A549 (cell line): ENCODE results near the gene RTP5. TPM values are rescaled to one million over a fixed set of nuclear protein-coding genes. Genes with fewer than 3 reads are reported as not detected.
A peak's percentile ranks its signal among the peaks of the same experiment; 100 is the strongest.
"Not testable (repeated sequence)": the region's sequence is repeated elsewhere in the genome, so short reads cannot be mapped to it uniquely, and the experiment has no call there.

Source experiments
- ATAC-seq, 2 experiments: fragments of 200-7000 bp in 1 of 2; fragments of >200 bp in 1 of 2; cut with Nextera tagmentation in 1 of 2; cut with Tn5 transposase in 1 of 2; 3 replicates each; pipeline versions ENCODE4 v1.8.0 to v1.9.1; 2018 to 2020; ENCODE audit warnings: mild to moderate bottlenecking in 1 of 2, moderate library complexity in 1 of 2
- CTCF ChIA-PET: fragments of 300-600 bp; sonication (Branson Sonifier 250); formaldehyde crosslinking; extraction: SDS; loops from one replicate; lab custom pipeline; 2021; ENCODE audit warnings: antibody characterized with exemption, inconsistent platforms; lab: Yijun Ruan, JAX
- POLR2A ChIA-PET: fragments of 350-600 bp; formaldehyde crosslinking; extraction: SDS; loops from one replicate; lab custom pipeline; 2021; ENCODE audit warnings: antibody characterized with exemption, inconsistent platforms; lab: Yijun Ruan, JAX
- DNase-seq, 2 experiments: peaks; one replicate each; pipeline versions ENCODE4 v3.0.0 to v3.0.0-alpha.2; 2011 to 2016; ENCODE audit warnings: low read depth in 1 of 2, low spot score in 1 of 2
- FAIRE-seq: peaks from 2 replicates; lab custom pipeline; 2011; peaks lifted over from hg19 to GRCh38; lab: Jason Lieb, UNC
- H3K27ac ChIP-seq, 2 experiments: fragments of >200 bp; sonication (Bioruptor Twin); formaldehyde crosslinking; 3 replicates each; pipeline ENCODE4 v1.5.1; 2016 to 2017
- H3K4me1 ChIP-seq: fragments of >200 bp; sonication (Bioruptor Twin); formaldehyde crosslinking; 3 replicates; pipeline ENCODE4 v1.6.1; 2016
- H3K4me2 ChIP-seq: fragments of >200 bp; sonication (Bioruptor Twin); formaldehyde crosslinking; 3 replicates; pipeline ENCODE4 v1.6.1; 2016
- H3K4me3 ChIP-seq: fragments of >200 bp; sonication (Bioruptor Twin); formaldehyde crosslinking; 3 replicates; pipeline ENCODE4 v1.5.1; 2016
- H3K9me3 ChIP-seq: fragments of >200 bp; sonication (Bioruptor Twin); formaldehyde crosslinking; 3 replicates; pipeline ENCODE4 v1.6.1; 2016
- CBX8 ChIP-seq: fragments of 200-600 bp; sonication (generic); IDR thresholded peaks from 2 replicates; pipeline ENCODE4 v1.6.1; 2016
- CEBPB ChIP-seq, 2 experiments: fragments of >200 bp in 1 of 2; sonication (Bioruptor Twin) in 1 of 2; formaldehyde crosslinking in 1 of 2; IDR thresholded peaks; 2 replicates each; pipeline ENCODE4 v1.6.1; 2012 to 2016
- CHD2 ChIP-seq: fragments of 150-350 bp; IDR thresholded peaks from 2 replicates; pipeline ENCODE4 v1.6.1; 2014; ENCODE audit warnings: low read length; ENCODE audit not compliant: partially characterized antibody
- CHD4 ChIP-seq: fragments of 200-600 bp; sonication (generic); IDR thresholded peaks from 2 replicates; pipeline ENCODE4 v1.6.1; 2016; ENCODE audit warnings: antibody characterized with exemption, mild to moderate bottlenecking, borderline replicate concordance
- EHF ChIP-seq: fragments of 250-450 bp; sonication (Bioruptor Pico); IDR thresholded peaks from 2 replicates; pipeline ENCODE4 v1.5.0; 2020; ENCODE audit warnings: mild to moderate bottlenecking
- ELK1 ChIP-seq: fragments of 150-350 bp; IDR thresholded peaks from 2 replicates; pipeline ENCODE4 v1.6.1; 2014; ENCODE audit warnings: low read depth, mild to moderate bottlenecking, low read length
- ESRRA ChIP-seq: fragments of 150-350 bp; IDR thresholded peaks from 2 replicates; pipeline ENCODE4 v1.6.1; 2014; ENCODE audit warnings: mild to moderate bottlenecking, low read length, borderline replicate concordance
- HDAC2 ChIP-seq: fragments of 200-600 bp; sonication (generic); IDR thresholded peaks from 2 replicates; pipeline ENCODE4 v1.6.1; 2016
- JUN ChIP-seq, 2 experiments: fragments of >200 bp; sonication (Bioruptor Twin); formaldehyde crosslinking; IDR thresholded peaks; 2 replicates in 1 of 2; 3 replicates in 1 of 2; pipeline ENCODE4 v1.6.1; 2016 to 2017
- KDM1A ChIP-seq: fragments of 200-600 bp; sonication (generic); IDR thresholded peaks from 2 replicates; pipeline ENCODE4 v1.6.1; 2016; ENCODE audit warnings: low read depth, mild to moderate bottlenecking
- MAX ChIP-seq: IDR thresholded peaks from 2 replicates; pipeline ENCODE4 v1.6.1; 2012
- MAZ ChIP-seq: fragments of 150-350 bp; IDR thresholded peaks from 2 replicates; pipeline ENCODE4 v1.6.1; 2014; ENCODE audit warnings: antibody characterized with exemption, low read depth, low read length, borderline replicate concordance
- NR3C1 ChIP-seq: fragments of >200 bp; sonication (Bioruptor Twin); formaldehyde crosslinking; IDR thresholded peaks from 3 replicates; pipeline ENCODE4 v1.6.1; 2017
- POLR2A ChIP-seq: IDR thresholded peaks from 2 replicates; pipeline ENCODE4 v1.6.1; 2012; ENCODE audit warnings: mild to moderate bottlenecking, low read length
- RCOR1 ChIP-seq: fragments of 150-350 bp; IDR thresholded peaks from 2 replicates; pipeline ENCODE4 v1.6.1; 2014; ENCODE audit warnings: antibody characterized with exemption, low read length, low read depth
- RNF2 ChIP-seq: fragments of 200-600 bp; sonication (generic); IDR thresholded peaks from 2 replicates; pipeline ENCODE4 v1.6.1; 2016; ENCODE audit warnings: low read depth, mild to moderate bottlenecking, antibody characterized with exemption, moderate library complexity, borderline replicate concordance
- TFCP2L1 ChIP-seq: fragments of 250-450 bp; sonication (Bioruptor Pico); IDR thresholded peaks from 2 replicates; pipeline ENCODE4 v1.5.0; 2021; ENCODE audit warnings: mild to moderate bottlenecking
- ZC3H11A ChIP-seq: fragments of 450-650 bp; IDR thresholded peaks from 2 replicates; pipeline ENCODE4 v1.6.1; 2014; ENCODE audit warnings: antibody characterized with exemption, mild to moderate bottlenecking
- ZNF302 ChIP-seq: fragments of 250-450 bp; sonication (Bioruptor Pico); IDR thresholded peaks from 2 replicates; pipeline ENCODE4 v1.9.0; 2021; ENCODE audit warnings: inconsistent platforms, mild to moderate bottlenecking, moderate library complexity
- WGBS: methylation state at CpG from one replicate; pipeline ENCODE4 v1.1.6; 2017; ENCODE audit errors: missing lambda C conversion rate; 5-methylcytosine and 5-hydroxymethylcytosine counted together
- polyA plus RNA-seq, 4 experiments: library from polyadenylated mRNA; depleted of rRNA in 3 of 4; stranded (reverse); fragments of >200 nt; fragmentation: RNase III in 1 of 4; extraction: RNeasy Plus Mini Kit Qiagen cat#74134 plus additional on column Dnase treatment in 1 of 4; gene quantifications; 2 replicates in 3 of 4; 3 replicates in 1 of 4; pipeline ENCODE4 v1.2.3, GENCODE V29; 2011 to 2017
- TF ChIP-seq, protein P1 (sequence below): fragments of >200 bp; sonication (Bioruptor Twin); formaldehyde crosslinking; IDR thresholded peaks from 3 replicates; pipeline ENCODE4 v1.6.1; 2016
- TF ChIP-seq, protein P2 (sequence below): fragments of 450-650 bp; IDR thresholded peaks from 2 replicates; pipeline ENCODE4 v1.6.1; 2014; ENCODE audit warnings: antibody characterized with exemption

The RTP5 gene
- polyA plus RNA-seq, 2 of the 4 experiments (the other 2 are of a cell fraction), result not detected

DNA sequence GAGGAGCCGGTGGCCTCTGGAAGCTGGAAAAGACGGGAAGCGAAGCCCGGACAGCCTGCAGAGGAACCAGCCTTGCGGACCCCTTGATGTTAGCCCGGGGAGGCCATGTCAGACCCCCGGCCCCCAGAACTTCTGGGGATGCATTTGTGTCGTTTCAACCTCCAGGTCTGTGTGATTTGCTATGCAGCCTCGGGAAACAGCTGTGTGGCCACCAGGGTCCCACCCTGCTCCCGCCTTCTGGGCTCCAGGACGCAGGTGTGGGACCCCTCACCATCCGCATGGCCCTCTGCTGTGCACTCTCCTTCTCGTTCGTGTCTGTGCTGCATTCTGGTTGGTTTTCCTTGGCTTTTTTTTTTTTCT is 47.3 kb upstream of the RTP5 start:
- no peak overlapping the region for H3K4me3 ChIP-seq
- H3K4me2 ChIP-seq, result no peak overlapping the region
- TF ChIP-seq CEBPB (IDR thresholded peaks at IDR 0.05), result no peak
- no peak for TF ChIP-seq ZNF302 (CRISPR knock-in tag)
- TF ChIP-seq JUN (IDR thresholded peaks at IDR 0.05), result no peak
- TF ChIP-seq, protein P1, sequence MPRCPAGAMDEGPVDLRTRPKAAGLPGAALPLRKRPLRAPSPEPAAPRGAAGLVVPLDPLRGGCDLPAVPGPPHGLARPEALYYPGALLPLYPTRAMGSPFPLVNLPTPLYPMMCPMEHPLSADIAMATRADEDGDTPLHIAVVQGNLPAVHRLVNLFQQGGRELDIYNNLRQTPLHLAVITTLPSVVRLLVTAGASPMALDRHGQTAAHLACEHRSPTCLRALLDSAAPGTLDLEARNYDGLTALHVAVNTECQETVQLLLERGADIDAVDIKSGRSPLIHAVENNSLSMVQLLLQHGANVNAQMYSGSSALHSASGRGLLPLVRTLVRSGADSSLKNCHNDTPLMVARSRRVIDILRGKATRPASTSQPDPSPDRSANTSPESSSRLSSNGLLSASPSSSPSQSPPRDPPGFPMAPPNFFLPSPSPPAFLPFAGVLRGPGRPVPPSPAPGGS, result no peak
- no peak for TF ChIP-seq MAX
- TF ChIP-seq POLR2A, result no peak
- TF ChIP-seq, all 56 proteins: peak for 0
- ATAC-seq (no peak), DNase-seq (no peak), FAIRE-seq (no peak)
- Histone ChIP-seq H3K4me1 (no peaks in the 10 kb centered on the region), H3K27ac (no peak overlapping the region), H3K9me3 (peaks cover 14% of the 10 kb centered on the region)
- ChIA-PET CTCF (no interaction called here), POLR2A (no interaction called here)
- 57% methylated on average over 14 of the region's 14 CpGs for WGBS

DNA sequence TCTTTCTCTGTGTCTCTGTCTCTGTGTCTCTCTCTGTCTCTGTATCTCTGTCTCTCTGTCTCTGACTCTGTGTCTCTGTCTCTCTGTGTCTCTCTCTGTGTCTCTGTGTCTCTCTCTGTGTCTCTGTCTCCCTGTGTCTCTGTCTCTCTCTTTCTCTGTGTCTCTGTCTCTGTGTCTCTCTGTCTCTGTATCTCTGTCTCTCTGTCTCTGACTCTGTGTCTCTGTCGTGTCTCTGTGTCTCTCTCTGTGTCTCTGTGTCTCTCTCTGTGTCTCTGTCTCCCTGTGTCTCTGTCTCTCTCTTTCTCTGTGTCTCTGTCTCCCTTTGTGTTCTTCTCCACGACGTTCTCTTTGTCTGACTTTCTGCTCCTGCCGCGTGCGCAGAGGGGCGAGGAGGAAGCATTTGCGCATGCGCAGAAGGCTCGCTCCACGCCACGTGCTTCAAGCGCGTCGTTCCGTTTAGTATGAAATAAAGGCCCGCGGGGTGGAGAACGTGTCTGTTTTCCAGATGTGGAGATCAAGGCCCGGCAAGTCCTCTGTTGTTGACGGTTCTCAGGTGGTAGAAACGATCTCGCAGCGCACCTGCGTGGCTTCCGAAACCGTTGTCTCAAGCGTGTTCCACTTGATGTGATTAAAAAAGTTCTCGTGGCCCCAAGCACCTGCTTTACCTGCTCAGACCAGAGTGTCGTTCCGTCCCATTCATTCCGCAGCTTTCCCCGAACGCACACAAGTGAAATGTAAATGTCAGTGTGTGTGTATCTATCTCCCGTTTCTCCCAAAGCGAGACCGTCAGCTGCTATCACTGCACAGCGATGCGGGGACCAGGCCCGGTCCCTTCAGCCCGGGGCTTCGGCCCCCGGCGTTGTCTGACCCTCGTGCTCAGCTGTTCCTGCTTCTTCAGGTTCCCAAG is 45.7 kb upstream of the RTP5 start:
- POLR2A ChIA-PET, H3K4me3 ChIP-seq, FAIRE-seq, H3K4me1 ChIP-seq, H3K4me2 ChIP-seq, H3K27ac ChIP-seq: not testable (repeated sequence)
- peaks cover 24% of the 10 kb centered on the region for H3K9me3 ChIP-seq
- 75% methylated on average over 45 of the region's 45 CpGs for WGBS
- CTCF ChIA-PET, result interaction anchor here (0.6 kb wide), 2 partner anchors 30 to 45 kb away, joined by 4 read pairs; no protein-coding TSS in a partner anchor
- ATAC-seq, result peak; percentile 50 to 66
- peak; percentile 71; the same call in 1 of the 2 replicates for TF ChIP-seq CHD4
- TF ChIP-seq, all 56 proteins: peak for 1; not testable (repeated sequence) for 55
- DNase-seq, result not testable (repeated sequence)

DNA sequence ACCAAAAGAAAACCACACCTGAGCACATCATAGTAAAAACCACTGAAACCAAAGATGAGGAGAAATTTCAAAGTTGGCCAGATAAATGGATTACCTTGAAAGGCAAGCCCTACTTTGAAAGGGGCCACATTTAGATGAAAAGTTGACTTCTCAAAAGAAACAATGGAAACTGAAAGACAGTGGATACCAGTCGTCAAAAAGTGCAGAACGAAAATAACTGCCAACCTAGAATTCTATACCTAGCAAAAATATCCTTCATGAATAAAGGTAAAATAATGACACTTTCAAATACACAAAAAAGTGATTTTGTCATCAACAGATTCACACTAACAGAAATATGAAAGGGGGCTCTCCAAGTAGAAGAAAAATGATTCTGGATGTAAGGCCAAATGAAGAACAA is 42.1 kb upstream of the RTP5 start:
- ATAC-seq (no peak), FAIRE-seq (no peak), DNase-seq (no peak)
- WGBS, result 1% methylated on average over 2 of the region's 2 CpGs
- Histone ChIP-seq H3K4me3 (no peak overlapping the region), H3K4me2 (no peak overlapping the region), H3K4me1 (no peaks in the 10 kb centered on the region), H3K9me3 (peaks cover 24% of the 10 kb centered on the region), H3K27ac (no peak overlapping the region)
- CTCF ChIA-PET, result interaction anchor here (0.7 kb wide), 1 partner anchor 123 kb away, joined by 4 read pairs; no protein-coding TSS in a partner anchor
- TF ChIP-seq RCOR1 (no peak), EHF (no peak), ESRRA (no peak), CBX8 (no peak), MAX (no peak), POLR2A (no peak), MAZ (no peak), HDAC2 (no peak), RNF2 (no peak), ELK1 (no peak), NR3C1 (no peak), KDM1A (no peak), CHD2 (no peak), ZC3H11A (no peak), TFCP2L1 (CRISPR knock-in tag) (no peak)
- TF ChIP-seq, protein P2, sequence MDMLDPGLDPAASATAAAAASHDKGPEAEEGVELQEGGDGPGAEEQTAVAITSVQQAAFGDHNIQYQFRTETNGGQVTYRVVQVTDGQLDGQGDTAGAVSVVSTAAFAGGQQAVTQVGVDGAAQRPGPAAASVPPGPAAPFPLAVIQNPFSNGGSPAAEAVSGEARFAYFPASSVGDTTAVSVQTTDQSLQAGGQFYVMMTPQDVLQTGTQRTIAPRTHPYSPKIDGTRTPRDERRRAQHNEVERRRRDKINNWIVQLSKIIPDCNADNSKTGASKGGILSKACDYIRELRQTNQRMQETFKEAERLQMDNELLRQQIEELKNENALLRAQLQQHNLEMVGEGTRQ, result no peak
- TF ChIP-seq, protein P1, result no peak
- POLR2A ChIA-PET, result no interaction called here
